ENCODE measurements around the gene TMEM88. TPM values are rescaled to one million over a fixed set of nuclear protein-coding genes. Genes with fewer than 3 reads are reported as not detected.
"Not testable (repeated sequence)": the region's sequence is repeated elsewhere in the genome, so short reads cannot be mapped to it uniquely, and the experiment has no call there.

The TMEM88 gene
- total RNA-seq, 1 donor from 2014 or later = 3.4 TPM

DNA sequence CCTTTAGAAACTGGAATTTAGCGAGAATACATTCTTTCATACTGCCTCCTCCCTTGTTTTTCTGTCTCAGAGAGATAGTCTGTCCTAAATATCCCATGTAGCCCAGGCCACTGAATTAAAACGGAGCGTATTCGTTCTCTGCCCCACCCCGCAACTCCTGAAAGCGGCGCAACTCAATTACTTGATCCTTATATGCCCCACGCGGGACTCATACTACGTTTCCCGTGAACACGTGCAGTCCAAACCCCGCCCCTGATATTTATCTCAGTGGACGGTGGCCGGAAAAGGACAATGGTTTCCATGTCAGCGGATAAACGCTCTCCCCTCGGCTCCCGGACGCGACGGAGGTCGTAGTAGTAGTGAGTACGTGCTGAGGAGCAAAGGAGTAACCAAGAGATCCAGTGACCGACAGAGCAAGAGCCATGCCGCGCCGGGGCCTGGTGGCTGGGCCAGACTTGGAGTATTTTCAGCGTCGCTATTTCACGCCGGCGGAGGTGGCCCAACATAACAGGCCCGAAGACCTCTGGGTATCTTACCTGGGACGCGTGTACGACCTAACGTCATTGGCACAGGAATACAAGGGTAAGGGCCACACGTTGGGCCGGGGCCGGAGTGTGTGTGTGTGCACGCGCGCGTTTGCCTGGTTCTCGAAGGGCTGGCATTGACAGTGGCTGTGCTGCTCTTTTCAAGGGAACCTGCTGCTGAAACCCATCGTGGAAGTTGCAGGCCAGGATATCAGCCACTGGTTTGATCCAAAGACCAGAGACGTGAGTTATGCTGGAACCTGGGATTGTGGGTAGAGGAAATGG is 3.1 kb downstream of the TMEM88 start, which contains the start of gene CYB5D1:
Gene CYB5D1, plus strand, starts transcription at position 291 of the 809 bp plus-strand sequence. Its CDS starts 132 bp downstream, at position 423.
- Mint-ChIP-seq H3K27ac (ENCODE audit: unreplicated experiment) (no peak within 1 kb of the TSS), H3K36me3 (ENCODE audit: unreplicated experiment) (peaks cover 8% of the 10 kb centered on the region), H3K9me3 (ENCODE audit: unreplicated experiment) (no peaks in the 10 kb centered on the region), H3K27me3 (ENCODE audit: unreplicated experiment) (no peaks in the 10 kb centered on the region), H3K4me3 (ENCODE audit: unreplicated experiment) (no peak within 1 kb of the TSS), H3K4me1 (ENCODE audit: unreplicated experiment) (peaks cover 10% of the 10 kb centered on the region)
- TF ChIP-seq CTCF (IDR thresholded peaks at IDR 0.05) = no peak
- DNase-seq (ENCODE audit: extremely low spot score, unreplicated experiment) = peak; percentile 92

DNA sequence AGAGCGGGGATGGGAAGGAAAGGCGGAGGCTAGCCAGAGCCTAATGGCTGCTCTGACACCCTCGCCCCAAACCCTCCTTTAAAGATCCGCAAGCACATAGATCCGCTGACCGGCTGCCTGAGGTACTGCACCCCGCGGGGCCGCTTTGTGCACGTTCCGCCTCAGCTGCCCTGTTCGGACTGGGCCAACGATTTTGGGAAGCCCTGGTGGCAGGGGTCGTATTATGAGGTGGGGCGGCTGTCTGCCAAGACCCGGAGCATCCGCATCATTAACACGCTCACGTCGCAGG is 3.6 kb downstream of the TMEM88 start:
- Mint-ChIP-seq H3K9me3 (ENCODE audit: unreplicated experiment) (no peaks in the 10 kb centered on the region), H3K27me3 (ENCODE audit: unreplicated experiment) (no peaks in the 10 kb centered on the region), H3K4me3 (ENCODE audit: unreplicated experiment) (no peak overlapping the region), H3K36me3 (ENCODE audit: unreplicated experiment) (peaks cover 8% of the 10 kb centered on the region), H3K27ac (ENCODE audit: unreplicated experiment) (no peak overlapping the region), H3K4me1 (ENCODE audit: unreplicated experiment) (peaks cover 10% of the 10 kb centered on the region)
- no peak for DNase-seq (ENCODE audit: extremely low spot score, unreplicated experiment)
- peak; percentile 43 for TF ChIP-seq CTCF (IDR thresholded peaks at IDR 0.05)

DNA sequence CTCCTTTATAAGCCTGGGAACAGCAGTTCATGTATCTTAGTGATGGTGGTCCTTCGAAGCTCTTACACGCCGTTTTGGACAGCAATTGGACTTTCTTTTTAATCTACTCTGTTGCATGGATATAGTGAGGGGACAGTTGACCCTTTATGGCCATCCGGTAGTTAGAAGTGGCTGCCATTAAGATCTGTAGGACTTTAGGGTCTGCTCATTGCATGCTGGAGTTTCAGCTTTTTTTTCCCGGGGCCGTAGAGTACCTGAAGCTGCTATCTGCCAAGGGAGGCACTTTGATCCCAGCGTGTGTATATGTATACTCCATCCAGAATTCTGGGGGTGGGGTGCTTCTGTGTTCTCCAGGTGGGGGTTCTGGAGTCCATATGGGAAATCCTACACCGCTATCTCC is 4.2 kb downstream of the TMEM88 start:
- Mint-ChIP-seq H3K27me3 (ENCODE audit: unreplicated experiment) (no peaks in the 10 kb centered on the region), H3K4me1 (ENCODE audit: unreplicated experiment) (peaks cover 7% of the 10 kb centered on the region), H3K4me3 (ENCODE audit: unreplicated experiment) (no peak overlapping the region), H3K36me3 (ENCODE audit: unreplicated experiment) (peaks cover 4% of the 10 kb centered on the region), H3K9me3 (ENCODE audit: unreplicated experiment) (no peaks in the 10 kb centered on the region), H3K27ac (ENCODE audit: unreplicated experiment) (no peak overlapping the region)
- TF ChIP-seq CTCF (IDR thresholded peaks at IDR 0.05) = no peak
- DNase-seq (ENCODE audit: extremely low spot score, unreplicated experiment) = no peak

- DNase-seq (ENCODE audit: extremely low spot score, unreplicated experiment) = no peak
- peaks cover 16% of the 10 kb centered on the region for H3K36me3 Mint-ChIP-seq (ENCODE audit: unreplicated experiment)
- no peak overlapping the region for H3K27ac Mint-ChIP-seq (ENCODE audit: unreplicated experiment)
- TF ChIP-seq CTCF (IDR thresholded peaks at IDR 0.05) = peak; percentile 77
- H3K4me1 Mint-ChIP-seq (ENCODE audit: unreplicated experiment) = peaks cover 6% of the 10 kb centered on the region
- H3K27me3 Mint-ChIP-seq (ENCODE audit: unreplicated experiment) = no peaks in the 10 kb centered on the region
- no peak overlapping the region for H3K4me3 Mint-ChIP-seq (ENCODE audit: unreplicated experiment)
- no peaks in the 10 kb centered on the region for H3K9me3 Mint-ChIP-seq (ENCODE audit: unreplicated experiment)
These were observed 8.0 kb downstream of the TMEM88 start for GRCh38 chr17:7862692-7863437.

GRCh38 chr17:7864384-7864783 is 9.5 kb downstream of the TMEM88 start:
- not testable (repeated sequence) for H3K27ac Mint-ChIP-seq (ENCODE audit: unreplicated experiment); H3K27me3 Mint-ChIP-seq (ENCODE audit: unreplicated experiment); H3K4me1 Mint-ChIP-seq (ENCODE audit: unreplicated experiment); H3K9me3 Mint-ChIP-seq (ENCODE audit: unreplicated experiment); H3K4me3 Mint-ChIP-seq (ENCODE audit: unreplicated experiment); DNase-seq (ENCODE audit: extremely low spot score, unreplicated experiment)
- peaks cover 16% of the 10 kb centered on the region for H3K36me3 Mint-ChIP-seq (ENCODE audit: unreplicated experiment)
